PC-3 (cell line): Measurements from ENCODE around the gene PTPRB. TPM values are rescaled to one million over a fixed set of nuclear protein-coding genes. Genes with fewer than 3 reads are reported as not detected.

Source experiments
- ATAC-seq: fragments of 200-7000 bp; cut with Tn5 transposase; 2 replicates; pipeline ENCODE4 v1.9.1; 2020; ENCODE audit warnings: mild to moderate bottlenecking, moderate library complexity
- BruUV-seq: library from RNA; stranded (reverse); fragments of 400-500 nt; replicated peaks from 2 replicates; lab custom pipeline; 2021; lab: Mats Ljungman, UMichigan
- CTCF ChIA-PET: fragments of 300-600 bp; sonication (Branson Sonifier 250); formaldehyde crosslinking; loops from one replicate; lab custom pipeline; 2022; ENCODE audit warnings: antibody characterized with exemption; lab: Charles Lee
- POLR2A ChIA-PET: fragments of 300-600 bp; sonication (Branson Sonifier 250); formaldehyde crosslinking; loops from one replicate; lab custom pipeline; 2022; ENCODE audit warnings: antibody characterized with exemption; ENCODE audit not compliant: unreplicated experiment; lab: Charles Lee
- DNase-seq: peaks from one replicate; pipeline ENCODE4 v3.0.0-alpha.2; 2015
- H2AFZ ChIP-seq: fragments of 300-600 bp; sonication (generic); 2 replicates; pipeline ENCODE4 v1.6.0; 2016; ENCODE audit warnings: antibody characterized with exemption, low read length
- H3F3A ChIP-seq: fragments of 300-600 bp; sonication (generic); one replicate; pipeline ENCODE4 v1.6.0; 2017; ENCODE audit warnings: antibody characterized with exemption, low read length, control low read depth, mild to moderate bottlenecking; ENCODE audit not compliant: unreplicated experiment
- H3K27ac ChIP-seq: fragments of 300-600 bp; sonication (generic); 2 replicates; pipeline ENCODE4 v1.5.1; 2016; ENCODE audit warnings: mild to moderate bottlenecking, low read length
- H3K27me3 ChIP-seq: fragments of 300-600 bp; sonication (generic); 2 replicates; pipeline ENCODE4 v1.6.1; 2016; ENCODE audit warnings: low read length, mixed read lengths
- H3K36me3 ChIP-seq: fragments of 300-600 bp; sonication (generic); 2 replicates; pipeline ENCODE4 v1.6.1; 2016; ENCODE audit warnings: low read depth, mixed run types, low read length, mixed read lengths
- H3K4me1 ChIP-seq: fragments of 300-600 bp; sonication (generic); 2 replicates; pipeline ENCODE4 v1.5.1; 2016; ENCODE audit warnings: low read length; ENCODE audit not compliant: insufficient read depth
- H3K4me2 ChIP-seq: fragments of 300-600 bp; sonication (generic); 2 replicates; pipeline ENCODE4 v1.6.0; 2016; ENCODE audit warnings: low read length
- H3K4me3 ChIP-seq: fragments of 300-600 bp; sonication (generic); 2 replicates; pipeline ENCODE4 v1.5.1; 2016; ENCODE audit warnings: mild to moderate bottlenecking, low read length, mixed read lengths
- H3K79me2 ChIP-seq: fragments of 300-600 bp; sonication (generic); 2 replicates; pipeline ENCODE4 v1.6.1; 2017; ENCODE audit warnings: low read length, mixed read lengths
- H3K9ac ChIP-seq: fragments of 300-600 bp; sonication (generic); 2 replicates; pipeline ENCODE4 v1.6.0; 2016; ENCODE audit warnings: mild to moderate bottlenecking, low read length
- H3K9me2 ChIP-seq: fragments of 300-600 bp; sonication (generic); replicated peaks from 2 replicates; pipeline ENCODE4 v1.6.1; 2016; ENCODE audit warnings: mixed run types, low read length, mixed read lengths
- H3K9me3 ChIP-seq: fragments of 300-600 bp; sonication (generic); 2 replicates; pipeline ENCODE4 v1.6.1; 2016; ENCODE audit warnings: low read length, mixed read lengths
- H4K20me1 ChIP-seq: fragments of 300-600 bp; sonication (generic); 2 replicates; pipeline ENCODE4 v1.6.1; 2016; ENCODE audit warnings: low read length, mixed read lengths
- EZH2 ChIP-seq: fragments of 300-600 bp; sonication (generic); IDR thresholded peaks from one replicate; pipeline ENCODE4 v1.6.1; 2017; ENCODE audit warnings: antibody characterized with exemption, mild to moderate bottlenecking, low read length; ENCODE audit not compliant: unreplicated experiment
- EZH2phosphoT487 ChIP-seq: fragments of 300-600 bp; sonication (generic); IDR thresholded peaks from 2 replicates; pipeline ENCODE4 v1.6.1; 2018; ENCODE audit warnings: mild to moderate bottlenecking, antibody characterized with exemption, low read length, borderline replicate concordance
- intact Hi-C: fragments of 100-400 bp; cut with micrococcal nuclease; formaldehyde crosslinking; loops from 2 replicates; pipeline ENCODE4 v1.9.0; 2023
- total RNA-seq: library from RNA; depleted of rRNA; stranded (reverse); fragments of >200 nt; gene quantifications from 2 replicates; pipeline ENCODE4 v1.2.3, GENCODE V29; 2014
- TF ChIP-seq, protein P1 (sequence below): fragments of 300-600 bp; sonication (generic); conservative IDR thresholded peaks from 2 replicates; pipeline ENCODE4 v1.5.1; 2017; ENCODE audit warnings: antibody characterized with exemption, low read depth, mild to moderate bottlenecking, low read length

Gene PTPRB
- total RNA-seq, 1 experiment from 2014 or later = 0.66 TPM

DNA sequence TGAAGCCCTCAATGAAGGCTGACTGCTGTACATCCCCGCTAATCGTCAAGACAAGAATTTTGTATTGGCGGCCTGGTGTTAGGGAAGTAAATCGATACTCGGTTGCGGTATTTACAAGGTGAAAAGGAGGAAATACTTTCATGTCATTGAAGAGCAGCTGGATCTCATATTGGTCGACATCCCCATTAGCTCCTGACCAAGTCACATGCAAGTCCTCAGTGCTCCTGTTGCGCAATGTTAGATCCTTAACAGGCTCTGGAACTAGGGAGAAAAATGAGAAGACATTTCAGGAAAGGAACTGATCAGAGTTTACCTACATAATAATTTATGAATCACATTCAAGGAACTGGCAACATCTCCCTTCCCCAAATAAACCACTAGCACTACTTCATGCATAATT lies 66.2 kb downstream of the PTPRB start:
- Histone ChIP-seq H3K4me2 (no peak overlapping the region), H2AFZ (no peak overlapping the region), H3F3A (no peaks in the 10 kb centered on the region), H3K27me3 (no peaks in the 10 kb centered on the region), H3K9ac (no peak overlapping the region), H4K20me1 (no peaks in the 10 kb centered on the region), H3K9me2 (no peaks in the 10 kb centered on the region), H3K27ac (no peak overlapping the region), H3K4me1 (no peaks in the 10 kb centered on the region), H3K36me3 (no peaks in the 10 kb centered on the region), H3K9me3 (no peaks in the 10 kb centered on the region), H3K4me3 (no peak overlapping the region), H3K79me2 (no peaks in the 10 kb centered on the region)
- TF ChIP-seq, protein P1, sequence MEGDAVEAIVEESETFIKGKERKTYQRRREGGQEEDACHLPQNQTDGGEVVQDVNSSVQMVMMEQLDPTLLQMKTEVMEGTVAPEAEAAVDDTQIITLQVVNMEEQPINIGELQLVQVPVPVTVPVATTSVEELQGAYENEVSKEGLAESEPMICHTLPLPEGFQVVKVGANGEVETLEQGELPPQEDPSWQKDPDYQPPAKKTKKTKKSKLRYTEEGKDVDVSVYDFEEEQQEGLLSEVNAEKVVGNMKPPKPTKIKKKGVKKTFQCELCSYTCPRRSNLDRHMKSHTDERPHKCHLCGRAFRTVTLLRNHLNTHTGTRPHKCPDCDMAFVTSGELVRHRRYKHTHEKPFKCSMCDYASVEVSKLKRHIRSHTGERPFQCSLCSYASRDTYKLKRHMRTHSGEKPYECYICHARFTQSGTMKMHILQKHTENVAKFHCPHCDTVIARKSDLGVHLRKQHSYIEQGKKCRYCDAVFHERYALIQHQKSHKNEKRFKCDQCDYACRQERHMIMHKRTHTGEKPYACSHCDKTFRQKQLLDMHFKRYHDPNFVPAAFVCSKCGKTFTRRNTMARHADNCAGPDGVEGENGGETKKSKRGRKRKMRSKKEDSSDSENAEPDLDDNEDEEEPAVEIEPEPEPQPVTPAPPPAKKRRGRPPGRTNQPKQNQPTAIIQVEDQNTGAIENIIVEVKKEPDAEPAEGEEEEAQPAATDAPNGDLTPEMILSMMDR = no peak
- no peak for TF ChIP-seq EZH2phosphoT487
- TF ChIP-seq EZH2 = no peak
- intact Hi-C loops = no loop called here
- POLR2A ChIA-PET = no interaction called here
- no TSS peak for BruUV-seq
- CTCF ChIA-PET = no interaction called here
- ATAC-seq (no peak), DNase-seq (no peak)

DNA sequence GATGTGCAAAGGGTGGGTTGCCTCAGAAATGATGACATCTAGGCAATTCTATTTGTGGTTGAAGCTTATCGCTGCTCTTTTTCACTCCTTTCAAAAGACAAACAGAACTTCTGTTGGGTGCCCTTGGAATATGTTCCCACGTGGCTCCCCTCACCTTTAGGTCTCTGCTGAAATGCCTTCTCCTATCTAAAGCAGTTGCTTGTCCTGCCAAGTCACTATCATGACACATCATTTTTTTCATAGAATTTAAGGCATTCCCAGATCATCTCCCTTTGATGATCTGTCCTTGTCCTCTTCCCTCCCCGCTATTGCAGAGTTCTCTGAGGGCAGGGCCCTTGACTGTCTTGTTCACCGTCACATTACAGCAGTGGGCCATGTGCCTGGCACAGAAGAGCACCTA lies 75.7 kb downstream of the PTPRB start:
- Histone ChIP-seq H3K4me3 (no peak overlapping the region), H3K27me3 (no peaks in the 10 kb centered on the region), H3K4me1 (peaks cover 7% of the 10 kb centered on the region; the same call in 1 of the 2 replicates), H3K9me2 (no peaks in the 10 kb centered on the region), H2AFZ (no peak overlapping the region), H4K20me1 (no peaks in the 10 kb centered on the region), H3K9me3 (no peaks in the 10 kb centered on the region), H3K4me2 (no peak overlapping the region), H3K9ac (no peak overlapping the region), H3K27ac (no peak overlapping the region), H3K36me3 (no peaks in the 10 kb centered on the region), H3K79me2 (no peaks in the 10 kb centered on the region), H3F3A (no peaks in the 10 kb centered on the region)
- no TSS peak for BruUV-seq
- ATAC-seq (no peak), DNase-seq (no peak)
- intact Hi-C loops = no loop called here
- CTCF ChIA-PET = no interaction called here
- TF ChIP-seq, protein P1 = no peak
- TF ChIP-seq EZH2phosphoT487 (no peak), EZH2 (no peak)
- POLR2A ChIA-PET = interaction anchor here (0.7 kb wide), 1 partner anchor 343 kb away, joined by 7 read pairs; no protein-coding TSS in a partner anchor

DNA sequence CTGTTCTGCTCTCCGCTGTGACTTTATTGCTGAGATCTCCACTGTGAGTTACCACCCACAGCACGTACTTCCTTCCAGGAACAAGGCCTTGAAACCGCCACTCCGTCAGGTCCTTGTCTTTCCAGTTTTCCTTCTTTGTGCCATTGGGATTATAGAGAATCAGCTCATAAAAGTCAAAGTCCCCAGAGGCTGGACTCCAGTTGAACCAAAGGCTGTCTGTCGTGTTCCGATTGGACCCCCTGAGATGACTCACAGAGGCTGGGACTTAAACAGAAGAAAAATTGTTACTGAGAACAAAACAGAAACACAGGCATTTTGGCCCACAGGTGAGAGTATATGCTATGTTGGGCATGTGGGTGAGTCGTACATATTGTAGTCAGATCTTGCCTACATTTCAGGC lies 76.6 kb downstream of the PTPRB start:
- H3K9me3 ChIP-seq = no peaks in the 10 kb centered on the region
- no peaks in the 10 kb centered on the region for H3K9me2 ChIP-seq
- ATAC-seq = 0 out of 2 replicates have a peak, but pooled peaks have one; percentile 13
- no peaks in the 10 kb centered on the region for H3F3A ChIP-seq
- intact Hi-C loops = no loop called here
- BruUV-seq = no TSS peak
- H3K4me3 ChIP-seq = no peak overlapping the region
- CTCF ChIA-PET = no interaction called here
- no peaks in the 10 kb centered on the region for H3K36me3 ChIP-seq
- H3K79me2 ChIP-seq = no peaks in the 10 kb centered on the region
- H3K9ac ChIP-seq = no peak overlapping the region
- POLR2A ChIA-PET = interaction anchor here (0.6 kb wide), 2 partner anchors 74 to 826 kb away, joined by 4 to 8 read pairs; no protein-coding TSS in a partner anchor
- H3K4me1 ChIP-seq = peaks cover 11% of the 10 kb centered on the region; the same call in 1 of the 2 replicates
- no peak overlapping the region for H3K27ac ChIP-seq
- TF ChIP-seq EZH2 = no peak
- TF ChIP-seq EZH2phosphoT487 = no peak
- TF ChIP-seq, protein P1 = no peak
- no peaks in the 10 kb centered on the region for H4K20me1 ChIP-seq
- H3K4me2 ChIP-seq = no peak overlapping the region
- no peak overlapping the region for H2AFZ ChIP-seq
- peak; percentile 72 for DNase-seq
- no peaks in the 10 kb centered on the region for H3K27me3 ChIP-seq
